ENCODE data around the gene TLR1.

Gene TLR1

DNA sequence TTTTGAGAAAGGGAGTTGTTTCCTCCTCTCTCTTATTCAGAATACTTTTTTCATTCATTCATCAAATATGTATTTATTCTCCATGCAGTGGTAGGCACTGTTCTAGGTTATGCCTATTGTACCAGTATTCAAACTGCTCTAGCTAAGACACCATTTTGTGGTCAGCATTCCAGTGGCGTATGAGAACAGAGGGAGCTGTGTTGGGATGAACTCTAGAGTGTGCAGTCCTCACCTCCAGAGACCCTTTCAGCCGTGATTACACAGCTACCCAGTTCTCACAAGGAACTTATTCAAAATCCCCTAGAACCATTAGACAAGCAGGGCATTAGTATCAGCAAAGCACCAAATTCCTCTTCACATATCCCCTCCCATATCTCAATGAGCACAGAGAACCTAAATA is 4.2 kb downstream of the TLR1 start (continued):
- TF ChIP-seq, protein P1, sequence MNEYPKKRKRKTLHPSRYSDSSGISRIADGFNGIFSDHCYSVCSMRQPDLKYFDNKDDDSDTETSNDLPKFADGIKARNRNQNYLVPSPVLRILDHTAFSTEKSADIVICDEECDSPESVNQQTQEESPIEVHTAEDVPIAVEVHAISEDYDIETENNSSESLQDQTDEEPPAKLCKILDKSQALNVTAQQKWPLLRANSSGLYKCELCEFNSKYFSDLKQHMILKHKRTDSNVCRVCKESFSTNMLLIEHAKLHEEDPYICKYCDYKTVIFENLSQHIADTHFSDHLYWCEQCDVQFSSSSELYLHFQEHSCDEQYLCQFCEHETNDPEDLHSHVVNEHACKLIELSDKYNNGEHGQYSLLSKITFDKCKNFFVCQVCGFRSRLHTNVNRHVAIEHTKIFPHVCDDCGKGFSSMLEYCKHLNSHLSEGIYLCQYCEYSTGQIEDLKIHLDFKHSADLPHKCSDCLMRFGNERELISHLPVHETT (tag by site-specific recombination; IDR thresholded peaks at IDR 0.05), result no peak
- TF ChIP-seq SCRT2 (tag by site-specific recombination; IDR thresholded peaks at IDR 0.05) (no peak), ZNF768 (tag by site-specific recombination; IDR thresholded peaks at IDR 0.05) (no peak), PRDM1 (tag by site-specific recombination; IDR thresholded peaks at IDR 0.05) (no peak), ZNF426 (tag by site-specific recombination; IDR thresholded peaks at IDR 0.05) (no peak), SP7 (tag by site-specific recombination; IDR thresholded peaks at IDR 0.05) (no peak)

DNA sequence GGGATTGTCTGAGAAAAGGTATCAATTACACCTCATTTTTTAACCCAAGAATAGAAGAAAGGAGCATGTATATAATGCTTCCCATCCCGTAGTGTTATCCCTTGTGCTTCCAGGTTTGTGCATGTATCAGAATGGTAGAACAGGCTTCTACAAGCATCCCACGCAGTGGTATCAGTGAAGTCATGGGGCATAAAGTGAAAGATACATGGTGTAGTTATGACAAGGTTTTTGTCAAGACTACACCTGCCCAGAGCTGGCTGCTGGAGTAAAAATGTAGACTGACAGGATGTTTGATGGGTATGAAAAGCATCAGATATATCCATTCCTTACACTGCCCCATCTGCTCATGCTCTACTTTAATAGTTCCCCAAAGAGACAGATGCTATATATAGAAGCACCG is 9.5 kb downstream of the TLR1 start:
- Histone ChIP-seq H3K4me3 (ENCODE audit: low read depth, low read length) (no peak overlapping the region), H3K9me3 (ENCODE audit: control insufficient read depth, insufficient read depth, low read depth, low read length) (no peaks in the 10 kb centered on the region), H3K27ac (ENCODE audit: extremely low read depth, low read depth, low read length) (no peak overlapping the region), H3K4me1 (ENCODE audit: control insufficient read depth, insufficient read depth, low read length) (no peaks in the 10 kb centered on the region), H3K36me3 (ENCODE audit: control insufficient read depth in 2 of 2, insufficient read depth in 1 of 2, low read length in 2 of 2) (no peaks in the 10 kb centered on the region)
- ChIA-PET POLR2A (no interaction called here), CTCF (interaction anchor here (0.7 to 2.3 kb wide), 3 partner anchors 9 to 108 kb away, joined by 3 to 10 read pairs (median 7); partner anchors contain the start of genes TLR1 and TLR10)
- TF ChIP-seq, protein P2, sequence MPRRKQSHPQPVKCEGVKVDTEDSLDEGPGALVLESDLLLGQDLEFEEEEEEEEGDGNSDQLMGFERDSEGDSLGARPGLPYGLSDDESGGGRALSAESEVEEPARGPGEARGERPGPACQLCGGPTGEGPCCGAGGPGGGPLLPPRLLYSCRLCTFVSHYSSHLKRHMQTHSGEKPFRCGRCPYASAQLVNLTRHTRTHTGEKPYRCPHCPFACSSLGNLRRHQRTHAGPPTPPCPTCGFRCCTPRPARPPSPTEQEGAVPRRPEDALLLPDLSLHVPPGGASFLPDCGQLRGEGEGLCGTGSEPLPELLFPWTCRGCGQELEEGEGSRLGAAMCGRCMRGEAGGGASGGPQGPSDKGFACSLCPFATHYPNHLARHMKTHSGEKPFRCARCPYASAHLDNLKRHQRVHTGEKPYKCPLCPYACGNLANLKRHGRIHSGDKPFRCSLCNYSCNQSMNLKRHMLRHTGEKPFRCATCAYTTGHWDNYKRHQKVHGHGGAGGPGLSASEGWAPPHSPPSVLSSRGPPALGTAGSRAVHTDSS (tag by site-specific recombination; IDR thresholded peaks at IDR 0.05), result no peak
- TF ChIP-seq ZNF10 (tag by site-specific recombination; IDR thresholded peaks at IDR 0.05) (no peak), ZNF560 (tag by site-specific recombination; IDR thresholded peaks at IDR 0.05; ENCODE audit: borderline replicate concordance) (no peak), SP7 (tag by site-specific recombination; IDR thresholded peaks at IDR 0.05) (no peak), ZNF585B (tag by site-specific recombination; IDR thresholded peaks at IDR 0.05) (no peak)
- TF ChIP-seq, protein P3, sequence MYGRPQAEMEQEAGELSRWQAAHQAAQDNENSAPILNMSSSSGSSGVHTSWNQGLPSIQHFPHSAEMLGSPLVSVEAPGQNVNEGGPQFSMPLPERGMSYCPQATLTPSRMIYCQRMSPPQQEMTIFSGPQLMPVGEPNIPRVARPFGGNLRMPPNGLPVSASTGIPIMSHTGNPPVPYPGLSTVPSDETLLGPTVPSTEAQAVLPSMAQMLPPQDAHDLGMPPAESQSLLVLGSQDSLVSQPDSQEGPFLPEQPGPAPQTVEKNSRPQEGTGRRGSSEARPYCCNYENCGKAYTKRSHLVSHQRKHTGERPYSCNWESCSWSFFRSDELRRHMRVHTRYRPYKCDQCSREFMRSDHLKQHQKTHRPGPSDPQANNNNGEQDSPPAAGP (tag by site-specific recombination; IDR thresholded peaks at IDR 0.05), result no peak

DNA sequence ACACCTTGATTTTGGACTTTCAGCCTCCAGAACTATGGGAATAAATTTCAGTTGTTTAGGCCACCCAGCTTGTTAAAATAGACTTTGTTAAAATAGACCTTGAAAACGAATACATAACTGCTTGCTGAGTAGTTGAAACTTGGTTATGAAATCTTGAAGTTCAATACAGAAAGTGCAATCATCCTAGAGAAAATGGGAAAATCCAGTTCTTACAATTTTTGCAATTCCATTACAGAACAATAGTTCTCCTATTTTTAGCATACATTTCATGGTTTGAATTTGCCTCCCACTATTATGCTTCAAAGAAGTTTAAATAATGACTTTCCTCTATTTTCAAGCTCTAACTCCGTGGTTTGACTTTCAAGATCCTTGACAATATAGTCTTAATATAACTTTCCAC is 10.5 kb downstream of the TLR1 start:
- CTCF ChIA-PET, result interaction anchor here (1.8 to 2.3 kb wide), 2 partner anchors 10 to 12 kb away, joined by 7 to 10 read pairs; partner anchors contain the start of genes TLR1 and TLR10
- POLR2A ChIA-PET, result interaction anchor here (0.6 kb wide), 1 partner anchor 564 kb away, joined by 3 read pairs; no protein-coding TSS in a partner anchor
- Histone ChIP-seq H3K36me3 (ENCODE audit: control insufficient read depth in 2 of 2, insufficient read depth in 1 of 2, low read length in 2 of 2) (no peaks in the 10 kb centered on the region), H3K4me1 (ENCODE audit: control insufficient read depth, insufficient read depth, low read length) (no peaks in the 10 kb centered on the region), H3K9me3 (ENCODE audit: control insufficient read depth, insufficient read depth, low read depth, low read length) (no peaks in the 10 kb centered on the region), H3K4me3 (ENCODE audit: low read depth, low read length) (no peak overlapping the region), H3K27ac (ENCODE audit: extremely low read depth, low read depth, low read length) (no peak overlapping the region)
- TF ChIP-seq, protein P4, sequence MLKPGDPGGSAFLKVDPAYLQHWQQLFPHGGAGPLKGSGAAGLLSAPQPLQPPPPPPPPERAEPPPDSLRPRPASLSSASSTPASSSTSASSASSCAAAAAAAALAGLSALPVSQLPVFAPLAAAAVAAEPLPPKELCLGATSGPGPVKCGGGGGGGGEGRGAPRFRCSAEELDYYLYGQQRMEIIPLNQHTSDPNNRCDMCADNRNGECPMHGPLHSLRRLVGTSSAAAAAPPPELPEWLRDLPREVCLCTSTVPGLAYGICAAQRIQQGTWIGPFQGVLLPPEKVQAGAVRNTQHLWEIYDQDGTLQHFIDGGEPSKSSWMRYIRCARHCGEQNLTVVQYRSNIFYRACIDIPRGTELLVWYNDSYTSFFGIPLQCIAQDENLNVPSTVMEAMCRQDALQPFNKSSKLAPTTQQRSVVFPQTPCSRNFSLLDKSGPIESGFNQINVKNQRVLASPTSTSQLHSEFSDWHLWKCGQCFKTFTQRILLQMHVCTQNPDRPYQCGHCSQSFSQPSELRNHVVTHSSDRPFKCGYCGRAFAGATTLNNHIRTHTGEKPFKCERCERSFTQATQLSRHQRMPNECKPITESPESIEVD (tag by site-specific recombination; IDR thresholded peaks at IDR 0.05), result no peak
- no peak for TF ChIP-seq ZNF514 (tag by site-specific recombination; IDR thresholded peaks at IDR 0.05)
- TF ChIP-seq ZFP41 (tag by site-specific recombination; IDR thresholded peaks at IDR 0.05; ENCODE audit: borderline replicate concordance), result no peak
- TF ChIP-seq ZNF114 (tag by site-specific recombination; IDR thresholded peaks at IDR 0.05), result no peak
- TF ChIP-seq, protein P5, sequence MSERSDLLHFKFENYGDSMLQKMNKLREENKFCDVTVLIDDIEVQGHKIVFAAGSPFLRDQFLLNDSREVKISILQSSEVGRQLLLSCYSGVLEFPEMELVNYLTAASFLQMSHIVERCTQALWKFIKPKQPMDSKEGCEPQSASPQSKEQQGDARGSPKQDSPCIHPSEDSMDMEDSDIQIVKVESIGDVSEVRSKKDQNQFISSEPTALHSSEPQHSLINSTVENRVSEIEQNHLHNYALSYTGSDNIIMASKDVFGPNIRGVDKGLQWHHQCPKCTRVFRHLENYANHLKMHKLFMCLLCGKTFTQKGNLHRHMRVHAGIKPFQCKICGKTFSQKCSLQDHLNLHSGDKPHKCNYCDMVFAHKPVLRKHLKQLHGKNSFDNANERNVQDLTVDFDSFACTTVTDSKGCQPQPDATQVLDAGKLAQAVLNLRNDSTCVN (tag by site-specific recombination; optimal IDR thresholded peaks at IDR 0.05), result no peak
- TF ChIP-seq ZNF19 (tag by site-specific recombination; IDR thresholded peaks at IDR 0.05; ENCODE audit: low read depth), result no peak
- TF ChIP-seq ZNF239 (tag by site-specific recombination; IDR thresholded peaks at IDR 0.05), result no peak
- no peak for TF ChIP-seq ZNF423 (tag by site-specific recombination; IDR thresholded peaks at IDR 0.05)
- TF ChIP-seq, protein P6, sequence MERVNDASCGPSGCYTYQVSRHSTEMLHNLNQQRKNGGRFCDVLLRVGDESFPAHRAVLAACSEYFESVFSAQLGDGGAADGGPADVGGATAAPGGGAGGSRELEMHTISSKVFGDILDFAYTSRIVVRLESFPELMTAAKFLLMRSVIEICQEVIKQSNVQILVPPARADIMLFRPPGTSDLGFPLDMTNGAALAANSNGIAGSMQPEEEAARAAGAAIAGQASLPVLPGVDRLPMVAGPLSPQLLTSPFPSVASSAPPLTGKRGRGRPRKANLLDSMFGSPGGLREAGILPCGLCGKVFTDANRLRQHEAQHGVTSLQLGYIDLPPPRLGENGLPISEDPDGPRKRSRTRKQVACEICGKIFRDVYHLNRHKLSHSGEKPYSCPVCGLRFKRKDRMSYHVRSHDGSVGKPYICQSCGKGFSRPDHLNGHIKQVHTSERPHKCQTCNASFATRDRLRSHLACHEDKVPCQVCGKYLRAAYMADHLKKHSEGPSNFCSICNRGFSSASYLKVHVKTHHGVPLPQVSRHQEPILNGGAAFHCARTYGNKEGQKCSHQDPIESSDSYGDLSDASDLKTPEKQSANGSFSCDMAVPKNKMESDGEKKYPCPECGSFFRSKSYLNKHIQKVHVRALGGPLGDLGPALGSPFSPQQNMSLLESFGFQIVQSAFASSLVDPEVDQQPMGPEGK (tag by site-specific recombination; IDR thresholded peaks at IDR 0.05), result no peak
- no peak for TF ChIP-seq ZNF473 (tag by site-specific recombination; IDR thresholded peaks at IDR 0.05)
- TF ChIP-seq PRDM1 (tag by site-specific recombination; IDR thresholded peaks at IDR 0.05), result no peak
- no peak for TF ChIP-seq TCF7L2 (IDR thresholded peaks at IDR 0.05; ENCODE audit: borderline replicate concordance, low read depth, low read length)
- TF ChIP-seq YY2 (tag by site-specific recombination; IDR thresholded peaks at IDR 0.05), result no peak
- TF ChIP-seq ZSCAN30 (tag by site-specific recombination; IDR thresholded peaks at IDR 0.05), result no peak

All from HEK293 (cell line).